A549 (cell line): ENCODE data around the gene SLC29A3.

Experiments used
- BCL3 ChIP-seq: fragments of >200 bp; sonication (Bioruptor Twin); formaldehyde crosslinking; IDR thresholded peaks from 3 replicates; pipeline ENCODE4 v1.6.1; 2016
- BHLHE40 ChIP-seq: IDR thresholded peaks from 2 replicates; pipeline ENCODE4 v1.6.1; 2012; ENCODE audit warnings: low read depth, low read length, inconsistent platforms
- CTCF ChIP-seq: fragments of >200 bp; sonication (Bioruptor Twin); formaldehyde crosslinking; IDR thresholded peaks from 3 replicates; pipeline ENCODE4 v1.5.1; 2016
- MAFK ChIP-seq: fragments of 450-650 bp; IDR thresholded peaks from 2 replicates; pipeline ENCODE4 v1.6.1; 2014; ENCODE audit not compliant: partially characterized antibody
- PHF8 ChIP-seq: fragments of 200-600 bp; sonication (generic); IDR thresholded peaks from 2 replicates; pipeline ENCODE4 v1.6.1; 2016; ENCODE audit warnings: low read depth, mild to moderate bottlenecking, antibody characterized with exemption, moderate library complexity, borderline replicate concordance
- RAD21 ChIP-seq, 2 experiments: fragments of >200 bp in 1 of 2; sonication (Bioruptor Twin) in 1 of 2; formaldehyde crosslinking in 1 of 2; IDR thresholded peaks in 1 of 2; conservative IDR thresholded peaks in 1 of 2; 2 replicates in 1 of 2; 3 replicates in 1 of 2; pipeline ENCODE4 v1.6.1; 2012 to 2018; ENCODE audit warnings: inconsistent platforms in 1 of 2
- REST ChIP-seq: fragments of 200-600 bp; sonication (generic); IDR thresholded peaks from 2 replicates; pipeline ENCODE4 v1.6.1; 2016; ENCODE audit warnings: antibody characterized with exemption, mild to moderate bottlenecking, moderate library complexity
- SREBF2 ChIP-seq: fragments of 450-650 bp; IDR thresholded peaks from 2 replicates; pipeline ENCODE4 v1.6.1; 2014; ENCODE audit warnings: mild to moderate bottlenecking, moderate library complexity
- USF2 ChIP-seq: fragments of 450-650 bp; IDR thresholded peaks from 2 replicates; pipeline ENCODE4 v1.6.1; 2014; ENCODE audit warnings: antibody characterized with exemption

GRCh38 chr10:71308985-71309384, 10.1 kb upstream of the SLC29A3 start:
- TF ChIP-seq CTCF (no peak), SREBF2 (no peak), PHF8 (no peak), BCL3 (no peak), BHLHE40 (no peak), MAFK (no peak), RAD21 (conservative IDR thresholded peaks at IDR 0.05 in 1 of 2, IDR thresholded peaks at IDR 0.05 in 1 of 2) (no peak), USF2 (no peak), REST (no peak)
